22Rv1 (cell line): ENCODE measurements around the gene LAMC1.

Experiments
- CTCF ChIP-seq: fragments of 450-650 bp; IDR thresholded peaks from 2 replicates; pipeline ENCODE4 v1.5.1; 2017; ENCODE audit warnings: mild to moderate bottlenecking
- ZFX ChIP-seq: fragments of 450-650 bp; IDR thresholded peaks from 2 replicates; pipeline ENCODE4 v1.6.1; 2017; ENCODE audit warnings: antibody characterized with exemption, borderline replicate concordance

- TF ChIP-seq CTCF (no peak), ZFX (no peak)
These were observed 11.4 kb upstream of the LAMC1 start for GRCh38 chr1:183011859-183012258.
